Endodermal cell (in vitro differentiated cells): ENCODE results near the gene SCFD2. TPM values are rescaled to one million over a fixed set of nuclear protein-coding genes. Genes with fewer than 3 reads are reported as not detected.

ENCODE experiments used
- DNase-seq: peaks from one replicate; pipeline ENCODE4 v3.0.0-alpha.2; 2017
- H3K27ac ChIP-seq: 2 replicates; pipeline ENCODE4 v1.5.1; 2013; ENCODE audit warnings: mild to moderate bottlenecking, low read depth, low read length, moderate library complexity
- H3K27me3 ChIP-seq: 2 replicates; pipeline ENCODE4 v1.6.1; 2013; ENCODE audit warnings: mild to moderate bottlenecking, low read length, moderate library complexity; ENCODE audit not compliant: insufficient read depth, control insufficient read depth, poor library complexity, severe bottlenecking
- H3K36me3 ChIP-seq: 2 replicates; pipeline ENCODE4 v1.7.0; 2013; ENCODE audit warnings: mild to moderate bottlenecking, low read length, moderate library complexity; ENCODE audit not compliant: control insufficient read depth, insufficient read depth
- H3K4me1 ChIP-seq: one replicate; pipeline ENCODE4 v1.7.0; 2013; ENCODE audit warnings: low read length; ENCODE audit not compliant: control insufficient read depth, insufficient read depth
- H3K4me3 ChIP-seq: 2 replicates; pipeline ENCODE4 v1.5.1; 2013; ENCODE audit warnings: mild to moderate bottlenecking, low read length, moderate library complexity
- H3K9ac ChIP-seq: 2 replicates; pipeline ENCODE4 v1.6.1; 2013; ENCODE audit warnings: mild to moderate bottlenecking, low read length, moderate library complexity; ENCODE audit not compliant: poor library complexity, severe bottlenecking; ENCODE audit errors: extremely low read depth
- H3K9me3 ChIP-seq: 2 replicates; pipeline ENCODE4 v1.6.1; 2013; ENCODE audit warnings: mild to moderate bottlenecking, low read length, moderate library complexity; ENCODE audit not compliant: control insufficient read depth
- H3K27ac Mint-ChIP-seq: 2 replicates; pipeline ENCODE4 v1.8.0; 2020; ENCODE audit warnings: mixed read lengths
- H3K27me3 Mint-ChIP-seq: 2 replicates; pipeline ENCODE4 v1.8.0; 2021; ENCODE audit warnings: mild to moderate bottlenecking, mixed read lengths; ENCODE audit not compliant: insufficient read depth
- H3K36me3 Mint-ChIP-seq: 2 replicates; pipeline ENCODE4 v1.8.0; 2020; ENCODE audit warnings: low read depth, mixed read lengths
- H3K4me1 Mint-ChIP-seq: 2 replicates; pipeline ENCODE4 v1.8.0; 2020; ENCODE audit warnings: mixed read lengths
- H3K4me3 Mint-ChIP-seq: 2 replicates; pipeline ENCODE4 v1.8.0; 2020; ENCODE audit warnings: mild to moderate bottlenecking, moderate library complexity, mixed read lengths
- H3K9me3 Mint-ChIP-seq: 2 replicates; pipeline ENCODE4 v1.8.0; 2020; ENCODE audit warnings: mild to moderate bottlenecking, mixed read lengths
- CTCF ChIP-seq: fragments of 200-600 bp; sonication (generic); conservative IDR thresholded peaks from 2 replicates; pipeline ENCODE4 v1.5.0; 2021; ENCODE audit warnings: antibody characterized with exemption, mild to moderate bottlenecking
- WGBS, 2 experiments: methylation state at CpG; one replicate each; pipeline versions ENCODE4 v1.1.5 to v1.1.7; 2013; ENCODE audit warnings: missing lambda C conversion rate in 2 of 2, mixed read lengths in 1 of 2; ENCODE audit not compliant: insufficient coverage in 1 of 2, insufficient read length in 1 of 2; 5-methylcytosine and 5-hydroxymethylcytosine counted together
- total RNA-seq, 2 donors: library from RNA; stranded (reverse); fragmentation: NEBNext Ultra II Directional in 1 of 2; extraction: Animal tissue kit (Norgen Biotek cat#: 25700) in 1 of 2; gene quantifications; 2 replicates in 1 of 2; 3 replicates in 1 of 2; pipeline ENCODE4 v1.2.1, GENCODE V29; 2021

Gene SCFD2
- total RNA-seq, 2 donors from 2014 or later = 5.7 to 6.5 TPM

- H3K4me1 ChIP-seq = no peaks in the 10 kb centered on the region
- TF ChIP-seq CTCF = no peak
- no peak overlapping the region for H3K27ac ChIP-seq
- H3K4me3 ChIP-seq = no peak overlapping the region
- WGBS, 2 experiments = 85 to 91% methylated on average over 2 of the region's 2 CpGs
- H3K4me1 Mint-ChIP-seq = peaks cover 8% of the 10 kb centered on the region
- H3K4me3 Mint-ChIP-seq = no peak overlapping the region
- no peak for DNase-seq
- no peaks in the 10 kb centered on the region for H3K36me3 Mint-ChIP-seq
- H3K9me3 Mint-ChIP-seq = no peaks in the 10 kb centered on the region
- peaks cover 53% of the 10 kb centered on the region for H3K27me3 Mint-ChIP-seq
- peaks cover 48% of the 10 kb centered on the region for H3K27me3 ChIP-seq
- H3K9me3 ChIP-seq = no peaks in the 10 kb centered on the region
- H3K27ac Mint-ChIP-seq = no peak overlapping the region
- H3K9ac ChIP-seq = no peak overlapping the region
- no peaks in the 10 kb centered on the region for H3K36me3 ChIP-seq
Measured at GRCh38 chr4:53367721-53368120, 1.9 kb upstream of the SCFD2 start.

- Mint-ChIP-seq H3K36me3 (no peaks in the 10 kb centered on the region), H3K27ac (peak overlapping the region; percentile 66), H3K4me3 (peak overlapping the region; percentile 83), H3K27me3 (peaks cover 41% of the 10 kb centered on the region), H3K4me1 (peaks cover 8% of the 10 kb centered on the region), H3K9me3 (no peaks in the 10 kb centered on the region)
- H3K36me3 ChIP-seq = no peaks in the 10 kb centered on the region
- H3K4me3 ChIP-seq = peak overlapping the region; percentile 97
- DNase-seq = no peak
- no peak overlapping the region for H3K27ac ChIP-seq
- H3K9ac ChIP-seq = no peak overlapping the region
- TF ChIP-seq CTCF = no peak
- H3K27me3 ChIP-seq = peaks cover 37% of the 10 kb centered on the region
- WGBS, 2 experiments = 44 to 60% methylated on average over 5 to 8 of the region's 8 CpGs
- H3K9me3 ChIP-seq = no peaks in the 10 kb centered on the region
- H3K4me1 ChIP-seq = no peaks in the 10 kb centered on the region
Measured at GRCh38 chr4:53366301-53366716, 448 bp upstream of the SCFD2 start.

GRCh38 chr4:53365121-53365485 is 758 bp downstream of the SCFD2 start:
- Histone ChIP-seq H3K4me3 (peak overlapping the region; percentile 97), H3K27me3 (peaks cover 27% of the 10 kb centered on the region), H3K36me3 (no peaks in the 10 kb centered on the region), H3K9me3 (no peaks in the 10 kb centered on the region), H3K4me1 (no peaks in the 10 kb centered on the region), H3K9ac (peak overlapping the region; percentile 47), H3K27ac (no peak overlapping the region)
- whole genome bisulfite sequencing, 2 experiments = 0 to 3% methylated on average over 1 to 8 of the region's 8 CpGs
- no peak for TF ChIP-seq CTCF
- DNase-seq = no peak
- H3K36me3 Mint-ChIP-seq = no peaks in the 10 kb centered on the region
- H3K4me3 Mint-ChIP-seq = peak overlapping the region; percentile 83
- peaks cover 31% of the 10 kb centered on the region for H3K27me3 Mint-ChIP-seq
- H3K27ac Mint-ChIP-seq = peak overlapping the region; percentile 23
- H3K4me1 Mint-ChIP-seq = peaks cover 8% of the 10 kb centered on the region
- no peaks in the 10 kb centered on the region for H3K9me3 Mint-ChIP-seq
